Activated CD8-positive, alpha-beta T cell treated with anti-CD3 and anti-CD28 coated beads for 36 hours (primary cell): ENCODE results near the gene RFX3. TPM values are rescaled to one million over a fixed set of nuclear protein-coding genes. Genes with fewer than 3 reads are reported as not detected.
A peak's percentile ranks its signal among the peaks of the same experiment; 100 is the strongest.

ENCODE experiments used
- ATAC-seq: fragments of 200-7000 bp; cut with Tn5 transposase; one replicate; pipeline ENCODE4 v1.10.0; 2021; ENCODE audit warnings: mild to moderate bottlenecking, moderate library complexity
- CTCF ChIA-PET: fragments of 350-600 bp; sonication (Branson Sonifier 250); formaldehyde crosslinking; loops from one replicate; lab custom pipeline; 2021; ENCODE audit warnings: antibody characterized with exemption; lab: Charles Lee
- POLR2A ChIA-PET: fragments of 350-600 bp; sonication (Branson Sonifier 250); formaldehyde crosslinking; loops from one replicate; lab custom pipeline; 2021; ENCODE audit warnings: antibody characterized with exemption; lab: Charles Lee
- DNase-seq: peaks from one replicate; pipeline ENCODE4 v3.0.0-alpha.2; 2020
- H3K27ac Mint-ChIP-seq: one replicate; pipeline ENCODE4 v1.8.0; 2021; ENCODE audit warnings: mild to moderate bottlenecking, mixed read lengths
- H3K27me3 Mint-ChIP-seq: one replicate; pipeline ENCODE4 v1.8.0; 2021; ENCODE audit warnings: mixed read lengths
- H3K36me3 Mint-ChIP-seq: one replicate; pipeline ENCODE4 v1.8.0; 2021; ENCODE audit warnings: low read depth, mixed read lengths
- H3K4me1 Mint-ChIP-seq: one replicate; pipeline ENCODE4 v1.8.0; 2021; ENCODE audit warnings: low read depth, mixed read lengths
- H3K4me3 Mint-ChIP-seq: one replicate; pipeline ENCODE4 v1.8.0; 2021; ENCODE audit warnings: mild to moderate bottlenecking, moderate library complexity, mixed read lengths
- H3K9me3 Mint-ChIP-seq: one replicate; pipeline ENCODE4 v1.8.0; 2021; ENCODE audit warnings: mixed read lengths
- intact Hi-C: fragments of 100-400 bp; cut with micrococcal nuclease; formaldehyde crosslinking; loops from one replicate; pipeline ENCODE4 v1.10.0; 2022
- total RNA-seq, 2 experiments: library from RNA; stranded (reverse); gene quantifications; one replicate each; pipeline ENCODE4 v1.2.3, GENCODE V29; 2021
- TF ChIP-seq, protein P1 (sequence below): fragments of 200-600 bp; IDR thresholded peaks from one replicate; pipeline ENCODE4 v1.8.0; 2022; ENCODE audit warnings: antibody characterized with exemption, mild to moderate bottlenecking

The RFX3 gene
- total RNA-seq, 2 experiments from 2014 or later, result 10.3 to 12.3 TPM

DNA sequence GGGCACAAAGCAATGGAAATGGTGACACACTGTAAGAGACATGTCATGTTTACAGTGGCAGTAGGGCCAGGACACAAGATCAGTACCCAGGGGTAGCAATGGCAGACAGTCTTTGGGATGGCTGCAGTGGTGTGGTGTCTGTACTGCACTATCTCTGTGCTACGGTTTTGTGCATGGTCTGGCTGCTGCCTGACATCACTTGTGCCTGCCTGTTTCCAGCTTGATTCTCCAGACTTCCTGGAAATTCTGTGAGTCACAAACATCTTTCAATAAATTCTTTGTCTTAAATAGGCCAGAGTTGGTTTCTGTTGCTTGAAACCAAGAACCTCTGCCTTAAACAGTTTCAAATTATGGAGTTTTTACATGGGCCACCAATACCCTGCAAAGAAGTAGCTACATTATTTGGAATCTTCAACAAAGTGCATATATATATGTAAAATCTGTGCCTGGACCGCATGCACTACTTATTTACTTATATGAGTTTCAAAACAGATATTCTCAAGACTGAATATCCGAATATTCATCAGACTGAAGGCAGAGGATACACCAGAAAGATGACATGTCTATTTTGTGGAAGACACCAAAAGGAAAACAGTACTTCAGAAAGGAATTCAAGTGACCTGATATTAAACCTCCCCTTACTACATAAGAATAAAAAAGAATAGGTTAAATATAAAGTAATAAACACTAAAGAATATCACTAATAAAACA is 188.1 kb downstream of the RFX3 start:
- DNase-seq (peak; percentile 46), ATAC-seq (peak; percentile 80)
- peaks cover 15% of the 10 kb centered on the region for H3K36me3 Mint-ChIP-seq
- ChIA-PET CTCF (interaction anchor here (1.5 to 1.9 kb wide), 2 partner anchors 8 to 104 kb away, joined by 4 to 7 read pairs; no protein-coding TSS in a partner anchor), POLR2A (no interaction called here)
- H3K4me3 Mint-ChIP-seq, result no peak overlapping the region
- intact Hi-C loops, result no loop called here
- H3K4me1 Mint-ChIP-seq, result peaks cover 38% of the 10 kb centered on the region
- TF ChIP-seq, protein P1, sequence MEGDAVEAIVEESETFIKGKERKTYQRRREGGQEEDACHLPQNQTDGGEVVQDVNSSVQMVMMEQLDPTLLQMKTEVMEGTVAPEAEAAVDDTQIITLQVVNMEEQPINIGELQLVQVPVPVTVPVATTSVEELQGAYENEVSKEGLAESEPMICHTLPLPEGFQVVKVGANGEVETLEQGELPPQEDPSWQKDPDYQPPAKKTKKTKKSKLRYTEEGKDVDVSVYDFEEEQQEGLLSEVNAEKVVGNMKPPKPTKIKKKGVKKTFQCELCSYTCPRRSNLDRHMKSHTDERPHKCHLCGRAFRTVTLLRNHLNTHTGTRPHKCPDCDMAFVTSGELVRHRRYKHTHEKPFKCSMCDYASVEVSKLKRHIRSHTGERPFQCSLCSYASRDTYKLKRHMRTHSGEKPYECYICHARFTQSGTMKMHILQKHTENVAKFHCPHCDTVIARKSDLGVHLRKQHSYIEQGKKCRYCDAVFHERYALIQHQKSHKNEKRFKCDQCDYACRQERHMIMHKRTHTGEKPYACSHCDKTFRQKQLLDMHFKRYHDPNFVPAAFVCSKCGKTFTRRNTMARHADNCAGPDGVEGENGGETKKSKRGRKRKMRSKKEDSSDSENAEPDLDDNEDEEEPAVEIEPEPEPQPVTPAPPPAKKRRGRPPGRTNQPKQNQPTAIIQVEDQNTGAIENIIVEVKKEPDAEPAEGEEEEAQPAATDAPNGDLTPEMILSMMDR, result no peak
- H3K27ac Mint-ChIP-seq, result peak overlapping the region; percentile 53
- H3K27me3 Mint-ChIP-seq, result no peaks in the 10 kb centered on the region
- H3K9me3 Mint-ChIP-seq, result peaks cover 4% of the 10 kb centered on the region

DNA sequence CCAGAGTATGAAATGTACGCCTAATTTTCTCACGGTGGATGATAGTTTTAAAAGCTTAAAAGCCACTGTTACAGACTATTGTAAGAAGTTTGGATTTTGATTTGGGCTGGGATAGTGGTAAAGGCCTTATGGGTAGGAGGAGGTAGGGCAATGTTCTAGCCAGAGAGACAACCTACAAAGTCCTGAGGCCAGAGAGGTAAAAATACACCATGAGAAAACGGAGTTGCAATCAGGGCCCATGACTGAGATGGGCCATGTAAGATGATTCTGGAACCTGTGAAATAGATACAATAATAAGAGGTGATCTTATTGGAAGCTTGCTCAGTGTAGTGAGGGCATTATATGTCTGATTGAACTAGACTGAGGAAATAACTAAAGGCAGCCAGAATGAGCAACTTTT is 188.8 kb downstream of the RFX3 start:
- peak overlapping the region; percentile 53 for H3K27ac Mint-ChIP-seq
- CTCF ChIA-PET, result interaction anchor here (1.5 to 1.9 kb wide), 2 partner anchors 8 to 104 kb away, joined by 4 to 7 read pairs; no protein-coding TSS in a partner anchor
- POLR2A ChIA-PET, result no interaction called here
- peaks cover 32% of the 10 kb centered on the region for H3K4me1 Mint-ChIP-seq
- no peaks in the 10 kb centered on the region for H3K27me3 Mint-ChIP-seq
- ATAC-seq, result no peak
- TF ChIP-seq, protein P1, result no peak
- H3K9me3 Mint-ChIP-seq, result peaks cover 4% of the 10 kb centered on the region
- no peak overlapping the region for H3K4me3 Mint-ChIP-seq
- intact Hi-C loops, result no loop called here
- H3K36me3 Mint-ChIP-seq, result peaks cover 15% of the 10 kb centered on the region
- DNase-seq, result no peak

DNA sequence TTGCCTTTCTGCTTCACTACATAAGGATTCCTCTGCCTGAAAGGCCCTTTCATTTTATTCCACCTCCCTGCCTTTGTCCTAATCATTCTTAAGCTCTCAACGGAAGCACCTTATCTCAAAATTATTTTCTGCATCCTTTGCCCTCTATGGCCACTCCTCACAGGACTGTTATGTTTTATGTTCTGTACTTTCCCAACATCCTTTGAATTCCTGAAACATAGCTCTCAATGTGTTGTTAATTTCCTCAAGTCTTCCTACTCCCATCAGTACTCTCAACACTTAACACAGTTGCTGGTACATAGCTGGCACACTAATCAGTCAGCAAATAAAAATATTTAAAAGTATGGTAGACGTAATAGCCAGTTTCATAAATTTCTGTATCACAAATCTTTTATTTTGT is 193.0 kb downstream of the RFX3 start:
- DNase-seq (no peak), ATAC-seq (no peak)
- Mint-ChIP-seq H3K36me3 (peaks cover 5% of the 10 kb centered on the region), H3K27ac (no peak overlapping the region), H3K4me1 (peaks cover 12% of the 10 kb centered on the region), H3K27me3 (no peaks in the 10 kb centered on the region), H3K9me3 (no peaks in the 10 kb centered on the region), H3K4me3 (no peak overlapping the region)
- TF ChIP-seq, protein P1, result no peak
- ChIA-PET POLR2A (no interaction called here), CTCF (interaction anchor here (5.1 kb wide), 1 partner anchor 108 kb away, joined by 36 read pairs; no protein-coding TSS in a partner anchor)
- intact Hi-C loops, result no loop called here

DNA sequence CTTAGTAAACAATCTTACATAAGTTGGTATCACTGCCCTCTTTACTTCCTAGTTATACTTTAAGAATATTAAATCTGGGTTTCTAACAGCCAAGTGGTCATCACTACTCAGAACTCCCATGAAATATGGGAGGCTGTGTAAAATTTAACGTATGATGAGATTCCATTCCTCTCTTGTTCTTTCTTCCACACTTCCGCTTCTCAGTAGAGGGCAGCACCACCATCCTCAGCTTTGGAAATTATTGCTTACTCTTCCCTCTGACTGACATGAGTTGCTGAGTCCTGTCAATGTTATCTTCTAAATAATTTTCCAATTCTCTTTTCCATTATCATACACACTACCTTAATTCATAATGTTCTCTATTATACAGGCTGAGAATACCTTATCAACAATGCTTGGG is 194.0 kb downstream of the RFX3 start:
- intact Hi-C loops, result no loop called here
- Mint-ChIP-seq H3K36me3 (peaks cover 6% of the 10 kb centered on the region), H3K9me3 (no peaks in the 10 kb centered on the region), H3K27ac (no peak overlapping the region), H3K4me1 (peaks cover 2% of the 10 kb centered on the region), H3K27me3 (no peaks in the 10 kb centered on the region), H3K4me3 (no peak overlapping the region)
- TF ChIP-seq, protein P1, result peak; percentile 14
- ChIA-PET CTCF (interaction anchor here (5.1 kb wide), 1 partner anchor 109 kb away, joined by 36 read pairs; no protein-coding TSS in a partner anchor), POLR2A (interaction anchor here (0.6 kb wide), 1 partner anchor 579 kb away, joined by 3 read pairs; no protein-coding TSS in a partner anchor)
- ATAC-seq (no peak), DNase-seq (peak; percentile 24)

DNA sequence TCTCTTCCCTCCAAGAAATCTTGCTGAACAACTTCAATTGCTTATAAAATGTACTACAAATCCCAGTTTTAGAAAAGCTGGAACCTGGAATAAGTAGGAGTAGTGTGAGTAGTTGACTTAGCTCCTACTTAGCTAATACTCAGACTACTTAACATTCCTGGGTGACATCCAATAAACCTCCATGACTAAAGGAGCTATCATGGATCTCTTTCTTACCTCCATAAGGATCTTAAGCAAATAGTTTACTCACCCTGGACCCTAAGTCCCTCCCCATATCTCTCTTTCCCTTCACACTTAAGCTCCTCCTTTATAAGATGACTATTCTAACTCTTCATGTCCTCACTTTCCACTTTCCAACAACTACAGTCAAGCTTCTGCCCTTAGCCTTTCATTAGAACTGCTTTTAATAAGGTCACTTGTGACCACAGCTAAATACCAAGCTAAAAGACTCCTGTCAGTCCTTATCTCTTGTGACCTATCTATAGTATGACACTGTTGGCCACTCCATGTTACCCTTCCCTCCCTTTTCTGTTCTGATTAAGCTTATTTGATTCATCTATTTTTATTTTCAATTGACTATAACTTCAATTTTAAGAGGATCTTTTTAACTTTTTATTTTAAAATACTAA is 194.9 kb downstream of the RFX3 start:
- TF ChIP-seq, protein P1, result no peak
- no peak for DNase-seq
- H3K4me1 Mint-ChIP-seq, result no peaks in the 10 kb centered on the region
- H3K27me3 Mint-ChIP-seq, result no peaks in the 10 kb centered on the region
- no peak for ATAC-seq
- no peak overlapping the region for H3K4me3 Mint-ChIP-seq
- H3K9me3 Mint-ChIP-seq, result no peaks in the 10 kb centered on the region
- ChIA-PET CTCF (interaction anchor here (1.1 to 5.1 kb wide), 3 partner anchors 11 to 110 kb away, joined by 3 to 36 read pairs (median 3); no protein-coding TSS in a partner anchor), POLR2A (no interaction called here)
- intact Hi-C loops, result no loop called here
- H3K36me3 Mint-ChIP-seq, result peaks cover 6% of the 10 kb centered on the region
- no peak overlapping the region for H3K27ac Mint-ChIP-seq
